H1 (cell line): ENCODE results near the gene AGAP1. TPM values are rescaled to one million over a fixed set of nuclear protein-coding genes. Genes with fewer than 3 reads are reported as not detected.

Experiments
- CTCF ChIA-PET: fragments of 300-600 bp; sonication (Branson Sonifier 250); formaldehyde crosslinking; loops from one replicate; lab custom pipeline; 2021; ENCODE audit not compliant: partially characterized antibody; lab: Charles Lee
- POLR2A ChIA-PET: fragments of 300-600 bp; sonication (Branson Sonifier 250); formaldehyde crosslinking; loops from one replicate; lab custom pipeline; 2021; ENCODE audit warnings: inconsistent platforms; ENCODE audit not compliant: partially characterized antibody; lab: Charles Lee
- DNase-seq, 2 experiments: peaks; one replicate each; pipeline versions ENCODE4 v3.0.0 to v3.0.0-alpha.2; 2010 to 2022; ENCODE audit warnings: low spot score in 2 of 2, low read depth in 1 of 2, mixed read lengths in 1 of 2
- FAIRE-seq: peaks from 2 replicates; lab custom pipeline; 2011; peaks lifted over from hg19 to GRCh38; lab: Jason Lieb, UNC
- H2AFZ ChIP-seq: 2 replicates; pipeline ENCODE4 v1.8.1; 2012; ENCODE audit warnings: low read length, inconsistent platforms
- H2AK5ac ChIP-seq: 2 replicates; pipeline ENCODE4 v1.6.1; 2013; ENCODE audit warnings: low read depth, low read length
- H2BK120ac ChIP-seq: replicated peaks from 2 replicates; pipeline ENCODE3; 2013; ENCODE audit warnings: low read depth, low read length, inconsistent platforms
- H2BK12ac ChIP-seq: 2 replicates; pipeline ENCODE4 v1.6.1; 2013; ENCODE audit warnings: low read depth, low read length
- H2BK15ac ChIP-seq: 2 replicates; pipeline ENCODE4 v1.6.1; 2013; ENCODE audit warnings: low read length
- H2BK20ac ChIP-seq: 2 replicates; pipeline ENCODE4 v1.6.1; 2013; ENCODE audit warnings: low read length
- H2BK5ac ChIP-seq: 2 replicates; pipeline ENCODE4 v1.6.1; 2013; ENCODE audit warnings: low read depth, low read length
- H3K14ac ChIP-seq: 2 replicates; pipeline ENCODE4 v1.6.1; 2013; ENCODE audit warnings: inconsistent platforms; ENCODE audit not compliant: insufficient read length
- H3K18ac ChIP-seq: 2 replicates; pipeline ENCODE4 v1.6.1; 2013; ENCODE audit warnings: low read length; ENCODE audit errors: extremely low read depth
- H3K23ac ChIP-seq: 2 replicates; pipeline ENCODE4 v1.6.1; 2013; ENCODE audit warnings: inconsistent platforms; ENCODE audit not compliant: insufficient read length
- H3K23me2 ChIP-seq: 2 replicates; pipeline ENCODE4 v1.6.1; 2013; ENCODE audit warnings: low read depth, low read length
- H3K27ac ChIP-seq: 2 replicates; pipeline ENCODE4 v1.6.1; 2011; ENCODE audit warnings: low read depth, low read length, inconsistent platforms
- H3K27me3 ChIP-seq, 4 experiments: replicated peaks in 1 of 4; 1 replicate in 1 of 4; 2 replicates in 3 of 4; pipeline versions ENCODE4 v1.6.1 to v1.8.1; 2011 to 2013; ENCODE audit warnings: low read length in 3 of 4, mild to moderate bottlenecking in 3 of 4, inconsistent platforms in 2 of 4, mixed read lengths in 2 of 4, moderate library complexity in 1 of 4; ENCODE audit not compliant: control insufficient read depth in 3 of 4, insufficient read depth in 3 of 4; ENCODE audit errors: extremely low read depth in 1 of 4
- H3K36me3 ChIP-seq, 4 experiments: 2 replicates each; pipeline versions ENCODE4 v1.6.1 to v1.8.1; 2011 to 2013; ENCODE audit warnings: mild to moderate bottlenecking in 4 of 4, low read length in 3 of 4, moderate library complexity in 2 of 4, control low read depth in 1 of 4, inconsistent platforms in 1 of 4; ENCODE audit not compliant: insufficient read depth in 4 of 4, control insufficient read depth in 2 of 4
- H3K4ac ChIP-seq: replicated peaks from 2 replicates; pipeline ENCODE3; 2013; ENCODE audit warnings: low read length, low read depth, mixed read lengths, inconsistent platforms; ENCODE audit not compliant: insufficient read length
- H3K4me1 ChIP-seq, 4 experiments: replicated peaks in 1 of 4; 1 replicate in 1 of 4; 2 replicates in 3 of 4; pipeline versions ENCODE4 v1.6.1 to v1.8.1; 2011 to 2013; ENCODE audit warnings: low read length in 3 of 4, inconsistent platforms in 2 of 4, mixed read lengths in 1 of 4; ENCODE audit not compliant: insufficient read depth in 4 of 4, control insufficient read depth in 3 of 4
- H3K4me2 ChIP-seq, 2 experiments: 2 replicates each; pipeline versions ENCODE4 v1.6.1 to v1.8.1; 2011 to 2013; ENCODE audit warnings: low read depth in 2 of 2, low read length in 2 of 2, control low read depth in 1 of 2, inconsistent platforms in 1 of 2, mild to moderate bottlenecking in 1 of 2; ENCODE audit not compliant: insufficient read depth in 1 of 2
- H3K4me3 ChIP-seq, 4 experiments: fragments of 200-600, 300-600 bp in 1 of 4; sonication (generic), shearing (Covaris generic), sonication (Bioruptor Twin) in 1 of 4; 2 replicates each; pipeline versions ENCODE4 v1.5.1 to v1.8.1; 2011 to 2016; ENCODE audit warnings: low read length in 4 of 4, low read depth in 3 of 4, control low read depth in 2 of 4, inconsistent platforms in 2 of 4, mild to moderate bottlenecking in 2 of 4, mixed read lengths in 1 of 4, moderate library complexity in 1 of 4; ENCODE audit not compliant: insufficient read depth in 2 of 4; ENCODE audit errors: extremely low read depth in 1 of 4
- H3K56ac ChIP-seq: replicated peaks from 2 replicates; pipeline ENCODE3; 2013; ENCODE audit warnings: low read depth, mild to moderate bottlenecking, mixed read lengths, low read length, inconsistent platforms; ENCODE audit not compliant: insufficient read length
- H3K79me1 ChIP-seq: 2 replicates; pipeline ENCODE4 v1.6.1; 2013; ENCODE audit warnings: low read depth, low read length, control low read depth
- H3K79me2 ChIP-seq, 2 experiments: 2 replicates each; pipeline versions ENCODE4 v1.6.1 to v1.8.1; 2012 to 2013; ENCODE audit warnings: low read length in 2 of 2, mild to moderate bottlenecking in 2 of 2, inconsistent platforms in 1 of 2; ENCODE audit not compliant: insufficient read depth in 2 of 2, control insufficient read depth in 1 of 2
- H3K9ac ChIP-seq, 4 experiments: replicated peaks in 1 of 4; 1 replicate in 1 of 4; 2 replicates in 3 of 4; pipeline versions ENCODE4 v1.6.1 to v1.8.1; 2011 to 2013; ENCODE audit warnings: low read depth in 3 of 4, low read length in 3 of 4, control low read depth in 2 of 4, mild to moderate bottlenecking in 2 of 4, moderate library complexity in 2 of 4, inconsistent platforms in 1 of 4; ENCODE audit errors: extremely low read depth in 1 of 4
- H3K9me3 ChIP-seq, 2 experiments: 2 replicates each; pipeline versions ENCODE4 v1.6.1 to v1.8.1; 2012 to 2013; ENCODE audit warnings: mild to moderate bottlenecking in 2 of 2, moderate library complexity in 2 of 2, control low read depth in 1 of 2, inconsistent platforms in 1 of 2, low read depth in 1 of 2, low read length in 1 of 2, mixed read lengths in 1 of 2; ENCODE audit not compliant: insufficient read depth in 2 of 2
- H4K20me1 ChIP-seq, 2 experiments: replicated peaks in 1 of 2; 2 replicates each; pipeline versions ENCODE3 to v1.8.1; 2011 to 2013; ENCODE audit warnings: inconsistent platforms in 2 of 2, low read length in 2 of 2, mild to moderate bottlenecking in 1 of 2; ENCODE audit not compliant: insufficient read depth in 2 of 2, control insufficient read depth in 1 of 2
- H4K5ac ChIP-seq: 2 replicates; pipeline ENCODE4 v1.6.1; 2013; ENCODE audit warnings: low read length, low read depth, mixed read lengths, inconsistent platforms; ENCODE audit not compliant: insufficient read length
- H4K8ac ChIP-seq: 2 replicates; pipeline ENCODE4 v1.8.0; 2013; ENCODE audit warnings: mild to moderate bottlenecking, moderate library complexity, low read length, inconsistent platforms; ENCODE audit not compliant: insufficient read depth; ENCODE audit errors: extremely low read depth
- H4K91ac ChIP-seq: replicated peaks from 2 replicates; pipeline ENCODE3; 2013; ENCODE audit warnings: low read length, mixed read lengths, inconsistent platforms; ENCODE audit not compliant: insufficient read length
- ASH2L ChIP-seq: fragments of 200-600, 300-600 bp; sonication (generic); IDR thresholded peaks from one replicate; pipeline ENCODE4 v1.7.1; 2017; ENCODE audit warnings: low read length
- ATF3 ChIP-seq: IDR thresholded peaks from 2 replicates; pipeline ENCODE4 v1.6.1; 2011; ENCODE audit warnings: low read depth, mild to moderate bottlenecking, low read length; ENCODE audit not compliant: insufficient read depth
- GTF2F1 ChIP-seq: IDR thresholded peaks from 2 replicates; pipeline ENCODE4 v1.6.1; 2012; ENCODE audit warnings: low read depth, low read length, improper control_type of control experiment, borderline replicate concordance
- RNF2 ChIP-seq: fragments of 200-900, 300-1000 bp; sonication (generic); IDR thresholded peaks from 2 replicates; pipeline ENCODE4 v1.7.1; 2016; ENCODE audit warnings: borderline replicate concordance, low read depth, mild to moderate bottlenecking, antibody characterized with exemption, low read length; ENCODE audit not compliant: poor library complexity, severe bottlenecking; ENCODE audit errors: missing control alignments
- SAP30 ChIP-seq: fragments of 300-600 bp; sonication (generic); IDR thresholded peaks from 2 replicates; pipeline ENCODE4 v1.7.1; 2012; ENCODE audit warnings: low read length, moderate library complexity, mild to moderate bottlenecking, inconsistent platforms; ENCODE audit not compliant: insufficient read depth, insufficient replicate concordance
- SIX5 ChIP-seq: IDR thresholded peaks from 2 replicates; pipeline ENCODE4 v1.6.1; 2011; ENCODE audit warnings: mild to moderate bottlenecking, low read depth, low read length
- SP2 ChIP-seq: IDR thresholded peaks from 2 replicates; pipeline ENCODE4 v1.6.1; 2012; ENCODE audit warnings: mild to moderate bottlenecking, low read length, inconsistent platforms
- TAF1 ChIP-seq: IDR thresholded peaks from 2 replicates; pipeline ENCODE4 v1.6.1; 2011; ENCODE audit warnings: mild to moderate bottlenecking, low read depth, low read length
- ZNF274 ChIP-seq: IDR thresholded peaks from 2 replicates; pipeline ENCODE4 v1.7.0; 2012; ENCODE audit warnings: low read length, borderline replicate concordance; ENCODE audit errors: extremely low read depth
- polyA plus RNA-seq, 7 experiments: library from polyadenylated mRNA; depleted of rRNA in 3 of 7; stranded (reverse) in 5 of 7; unstranded in 2 of 7; fragments of >200 nt in 5 of 7; fragments of 200-250 nt in 2 of 7; gene quantifications; 1 replicate in 5 of 7; 2 replicates in 1 of 7; 4 replicates in 1 of 7; pipeline versions ENCODE4 v1.2.1 to v1.2.3, GENCODE V29; 2011 to 2013; ENCODE audit warnings: missing spikeins in 2 of 7, mixed read lengths in 2 of 7
- total RNA-seq: library from RNA; stranded (reverse); fragmentation: NEBNext Ultra II Directional; extraction: Animal tissue kit (Norgen Biotek cat#: 25700); gene quantifications from 2 replicates; pipeline ENCODE4 v1.2.1, GENCODE V29; 2021

Gene AGAP1
- total and polyA plus RNA-seq, 2 of the 8 experiments (the other 6 are each of a cell fraction or from before 2014, with no cell fraction given): 18.1 to 39.4 TPM

- Histone ChIP-seq H2AFZ (no peak overlapping the region), H4K91ac (peak overlapping the region; percentile 17), H3K4me3 (no peak overlapping the region), H3K9ac (no peak overlapping the region), H3K4me1 (peaks cover 1 to 6% (median 4%) of the 10 kb centered on the region in 4 experiments; a peak in 2 of 7 replicates), H4K20me1 (peaks cover 0 to 9% of the 10 kb centered on the region in 2 experiments), H3K27ac (no peak overlapping the region), H3K18ac (no peak overlapping the region), H3K9me3 (peaks cover 0 to 3% of the 10 kb centered on the region in 2 experiments; a peak in 1 of 4 replicates), H2BK12ac (no peak overlapping the region), H3K79me1 (no peaks in the 10 kb centered on the region), H4K5ac (no peak overlapping the region), H4K8ac (no peak overlapping the region), H2AK5ac (peak overlapping the region; percentile 61), H2BK5ac (no peak overlapping the region), H3K27me3 (no peaks in the 10 kb centered on the region; a peak in 1 of 7 replicates), H2BK120ac (no peak overlapping the region), H3K4me2 (no peak overlapping the region), H3K36me3 (peaks cover 2 to 25% (median 20%) of the 10 kb centered on the region in 4 experiments), H3K14ac (no peak overlapping the region), H2BK20ac (no peak overlapping the region), H3K79me2 (no peaks in the 10 kb centered on the region), H3K23ac (no peak overlapping the region), H3K56ac (peak overlapping the region; percentile 97), H3K23me2 (peaks cover 7% of the 10 kb centered on the region; the same call in 1 of the 2 replicates), H3K4ac (no peak overlapping the region), H2BK15ac (no peak overlapping the region)
- FAIRE-seq (no peak), DNase-seq (no peak)
- POLR2A ChIA-PET: no interaction called here
- CTCF ChIA-PET: interaction anchor here (1.0 kb wide), 1 partner anchor 9 kb away, joined by 3 read pairs; no protein-coding TSS in a partner anchor
- TF ChIP-seq SIX5 (no peak), SAP30 (no peak), GTF2F1 (no peak), SP2 (no peak), ATF3 (no peak), ZNF274 (no peak), RNF2 (no peak), TAF1 (no peak), ASH2L (no peak)
Observed at GRCh38 chr2:235802542-235802941, 308.7 kb downstream of the AGAP1 start.
